HCT116 (cell line): ENCODE measurements around the gene DOCK2. TPM values are rescaled to one million over a fixed set of nuclear protein-coding genes. Genes with fewer than 3 reads are reported as not detected.

Experiments
- ATAC-seq: fragments of 200-7000 bp; cut with Tn5 transposase; 2 replicates; pipeline ENCODE4 v1.9.1; 2020; ENCODE audit warnings: mild to moderate bottlenecking, moderate library complexity
- BruUV-seq: library from RNA; stranded (reverse); fragments of 400-500 nt; replicated peaks from 2 replicates; lab custom pipeline; 2021; lab: Mats Ljungman, UMichigan
- CTCF ChIA-PET: fragments of 300-600 bp; sonication (Branson Sonifier 250); formaldehyde crosslinking; loops from one replicate; lab custom pipeline; 2021; ENCODE audit warnings: antibody characterized with exemption; lab: Charles Lee
- POLR2A ChIA-PET: fragments of 300-600, 350-600 bp; sonication (Branson Sonifier 250); formaldehyde crosslinking; loops from one replicate; lab custom pipeline; 2021; ENCODE audit warnings: antibody characterized with exemption; lab: Charles Lee
- RAD21 ChIA-PET, 2 experiments: fragments of 300-600 bp; sonication (Branson Sonifier 250); formaldehyde crosslinking; loops; one replicate each; lab custom pipeline; 2023; ENCODE audit warnings: low total read pairs in 2 of 2; ENCODE audit not compliant: uncharacterized antibody in 2 of 2, unreplicated experiment in 2 of 2, low non-redundant PET in 1 of 2; lab: Charles Lee
- DNase-seq: peaks from one replicate; pipeline ENCODE4 v3.0.0-alpha.2; 2010; ENCODE audit warnings: low read depth, low spot score
- H2AFZ ChIP-seq: fragments of 200-600 bp; shearing (Covaris generic), sonication (generic); 2 replicates; pipeline ENCODE4 v1.6.1; 2017; ENCODE audit warnings: low read depth, mixed run types, mixed read lengths, antibody characterized with exemption, low read length; ENCODE audit not compliant: poor library complexity, severe bottlenecking
- H3K27ac ChIP-seq: 2 replicates; pipeline ENCODE4 v1.5.1; 2012; ENCODE audit warnings: low read depth, low read length
- H3K27me3 ChIP-seq: fragments of 200-600 bp; sonication (generic); 2 replicates; pipeline ENCODE4 v1.6.1; 2016; ENCODE audit warnings: mixed run types, low read length, mixed read lengths; ENCODE audit not compliant: insufficient read depth
- H3K36me3 ChIP-seq, 2 experiments: fragments of 200-500 bp in 1 of 2; fragments of 200-600 bp in 1 of 2; sonication (Bioruptor generic) in 1 of 2; sonication (generic) in 1 of 2; 2 replicates each; pipeline versions ENCODE4 v1.5.1 to v1.6.1; 2014 to 2016; ENCODE audit warnings: low read length in 2 of 2, inconsistent platforms in 1 of 2, mixed read lengths in 1 of 2, mixed run types in 1 of 2; ENCODE audit not compliant: insufficient read depth in 2 of 2, control insufficient read depth in 1 of 2
- H3K4me1 ChIP-seq, 2 experiments: fragments of 200-600 bp in 1 of 2; sonication (generic) in 1 of 2; 2 replicates each; pipeline versions ENCODE4 v1.5.1 to v1.6.1; 2012 to 2017; ENCODE audit warnings: low read length in 2 of 2, inconsistent platforms in 1 of 2, mild to moderate bottlenecking in 1 of 2, mixed read lengths in 1 of 2, mixed run types in 1 of 2, moderate library complexity in 1 of 2; ENCODE audit not compliant: insufficient read depth in 2 of 2, control insufficient read depth in 1 of 2
- H3K4me2 ChIP-seq: fragments of 200-600 bp; sonication (generic); 2 replicates; pipeline ENCODE4 v1.6.1; 2017; ENCODE audit warnings: mixed run types, low read length, mixed read lengths
- H3K4me3 ChIP-seq, 2 experiments: fragments of 200-600 bp in 1 of 2; sonication (generic) in 1 of 2; replicated peaks in 1 of 2; 2 replicates each; pipeline ENCODE4 v1.5.1; 2011 to 2016; ENCODE audit warnings: low read length in 2 of 2, control low read depth in 1 of 2, low read depth in 1 of 2, mild to moderate bottlenecking in 1 of 2, mixed read lengths in 1 of 2, mixed run types in 1 of 2
- H3K79me2 ChIP-seq: fragments of 200-600 bp; sonication (generic); 2 replicates; pipeline ENCODE4 v1.6.1; 2017; ENCODE audit warnings: mild to moderate bottlenecking, mixed run types, low read length, moderate library complexity, mixed read lengths; ENCODE audit not compliant: insufficient read depth
- H3K9ac ChIP-seq: fragments of 200-600 bp; sonication (generic); 2 replicates; pipeline ENCODE4 v1.6.1; 2016; ENCODE audit warnings: low read length, mixed read lengths
- H3K9me2 ChIP-seq: fragments of 200-600 bp; sonication (generic), shearing (Covaris generic); 2 replicates; pipeline ENCODE4 v1.6.1; 2017; ENCODE audit warnings: mixed run types, mild to moderate bottlenecking, moderate library complexity; ENCODE audit not compliant: insufficient read depth
- H3K9me3 ChIP-seq, 2 experiments: fragments of 200-500 bp in 1 of 2; fragments of 200-600 bp in 1 of 2; sonication (Bioruptor generic) in 1 of 2; sonication (generic) in 1 of 2; 2 replicates each; pipeline ENCODE4 v1.6.1; 2014 to 2017; ENCODE audit warnings: low read length in 2 of 2, mixed read lengths in 2 of 2, inconsistent platforms in 1 of 2, low read depth in 1 of 2, mild to moderate bottlenecking in 1 of 2, mixed run types in 1 of 2, moderate library complexity in 1 of 2; ENCODE audit not compliant: control insufficient read depth in 1 of 2, insufficient read depth in 1 of 2
- H4K20me1 ChIP-seq: fragments of 200-600 bp; sonication (generic), shearing (Covaris generic); 2 replicates; pipeline ENCODE4 v1.6.1; 2017; ENCODE audit warnings: mixed run types, mild to moderate bottlenecking, moderate library complexity; ENCODE audit not compliant: insufficient read depth
- CTCF ChIP-seq, 3 experiments: fragments of 200-600 bp in 1 of 3; sonication (generic) in 1 of 3; IDR thresholded peaks in 2 of 3; conservative IDR thresholded peaks in 1 of 3; 2 replicates each; pipeline ENCODE4 v1.5.1; 2012 to 2017; ENCODE audit warnings: low read depth in 2 of 3, low read length in 2 of 3, antibody characterized with exemption in 1 of 3, borderline replicate concordance in 1 of 3, control low read depth in 1 of 3, mild to moderate bottlenecking in 1 of 3, mixed read lengths in 1 of 3, mixed run types in 1 of 3, moderate library complexity in 1 of 3; ENCODE audit not compliant: insufficient read depth in 1 of 3
- EGR1 ChIP-seq: IDR thresholded peaks from 2 replicates; pipeline ENCODE4 v1.6.1; 2012; ENCODE audit warnings: low read depth
- EZH2phosphoT487 ChIP-seq: fragments of 200-600 bp; IDR thresholded peaks from 2 replicates; pipeline ENCODE4 v1.6.1; 2018; ENCODE audit warnings: antibody characterized with exemption, borderline replicate concordance
- FOSL1 ChIP-seq: IDR thresholded peaks from 2 replicates; pipeline ENCODE4 v1.6.1; 2012; ENCODE audit warnings: low read depth
- JUND ChIP-seq: IDR thresholded peaks from 2 replicates; pipeline ENCODE4 v1.6.1; 2012
- MAX ChIP-seq: IDR thresholded peaks from 2 replicates; pipeline ENCODE4 v1.6.1; 2012
- POLR2A ChIP-seq: IDR thresholded peaks from 2 replicates; pipeline ENCODE4 v1.7.0; 2011; ENCODE audit warnings: borderline replicate concordance; ENCODE audit not compliant: insufficient read depth, insufficient read length; ENCODE audit errors: extremely low read depth
- SP1 ChIP-seq: IDR thresholded peaks from 2 replicates; pipeline ENCODE4 v1.6.1; 2012; ENCODE audit warnings: low read depth
- TCF7L2 ChIP-seq: IDR thresholded peaks from 2 replicates; pipeline ENCODE4 v1.7.0; 2011; ENCODE audit warnings: borderline replicate concordance, inconsistent platforms; ENCODE audit not compliant: insufficient read depth, insufficient read length; ENCODE audit errors: extremely low read depth
- YY1 ChIP-seq: IDR thresholded peaks from 2 replicates; pipeline ENCODE4 v1.6.1; 2011; ENCODE audit warnings: low read length, low read depth, moderate library complexity, mild to moderate bottlenecking; ENCODE audit not compliant: insufficient replicate concordance; ENCODE audit errors: extremely low read depth
- ZBTB33 ChIP-seq: IDR thresholded peaks from 2 replicates; pipeline ENCODE4 v1.6.1; 2011; ENCODE audit warnings: mild to moderate bottlenecking, low read length, moderate library complexity; ENCODE audit not compliant: insufficient replicate concordance; ENCODE audit errors: extremely low read depth
- ZFX ChIP-seq: fragments of 450-650 bp; IDR thresholded peaks from 2 replicates; pipeline ENCODE4 v1.6.1; 2017
- ZNF274 ChIP-seq: fragments of 200-500 bp; sonication (Bioruptor generic); IDR thresholded peaks from 2 replicates; pipeline ENCODE4 v1.6.1; 2014; ENCODE audit warnings: mild to moderate bottlenecking, low read depth, low read length, inconsistent platforms
- intact Hi-C: fragments of 100-400 bp; cut with micrococcal nuclease; formaldehyde crosslinking; loops from 2 replicates; pipeline ENCODE4 v1.10.0; 2022
- total RNA-seq: library from RNA; stranded (reverse); gene quantifications from one replicate; pipeline ENCODE4 v1.2.1, GENCODE V29; 2021; ENCODE audit not compliant: unreplicated experiment

The DOCK2 gene
- total RNA-seq, 1 experiment from 2014 or later: 0.89 TPM

GRCh38 chr5:169944922-169945680 lies 308.0 kb downstream of the DOCK2 start:
- no peak overlapping the region for H3K9ac ChIP-seq
- ChIA-PET RAD21 (no interaction called here), CTCF (no interaction called here)
- intact Hi-C loops: no loop called here
- H3K27me3 ChIP-seq: peaks cover 9% of the 10 kb centered on the region; the same call in 1 of the 2 replicates
- no TSS peak for BruUV-seq
- no peak for ATAC-seq
- H3K9me3 ChIP-seq: no peaks in the 10 kb centered on the region
- no peaks in the 10 kb centered on the region for H3K36me3 ChIP-seq
- DNase-seq: no peak
- no peak overlapping the region for H3K4me2 ChIP-seq
- no peaks in the 10 kb centered on the region for H4K20me1 ChIP-seq
- no peaks in the 10 kb centered on the region for H3K79me2 ChIP-seq
- no peaks in the 10 kb centered on the region for H3K4me1 ChIP-seq
- TF ChIP-seq POLR2A (no peak), FOSL1 (no peak), EZH2phosphoT487 (no peak), CTCF (IDR thresholded peaks at IDR 0.05 in 2 of 3, conservative IDR thresholded peaks at IDR 0.05 in 1 of 3; ENCODE audit: borderline replicate concordance in 1 of 3, insufficient read depth in 1 of 3, low read depth in 2 of 3, low read length in 2 of 3) (no peak), ZNF274 (no peak), YY1 (no peak), JUND (no peak), EGR1 (no peak), MAX (no peak), TCF7L2 (no peak), ZBTB33 (no peak), SP1 (no peak), ZFX (no peak)
- TF ChIP-seq, all 23 proteins: peak for 0
- no peak overlapping the region for H3K4me3 ChIP-seq
- H3K27ac ChIP-seq: no peak overlapping the region
- POLR2A ChIA-PET: no interaction called here
- H3K9me2 ChIP-seq: no peaks in the 10 kb centered on the region
- H2AFZ ChIP-seq: no peak overlapping the region
